Kasumi-1 (cell line): ENCODE data around the gene SCYL1.

ENCODE experiments used
- DNase-seq, 2 experiments: peaks; one replicate each; lab custom pipeline; 2025; lab: John Stamatoyannopoulos, UW

SCYL1 gene

GRCh38 chr11:65524741-65525545 lies at the start of gene SCYL1:
SCYL1 (plus strand) TSS chr11:65525083; CDS start chr11:65525154, 71 bp downstream.
- peak; percentile 62 to 63 for DNase-seq

- no peak for DNase-seq
These were observed 48.2 kb upstream of the SCYL1 start for GRCh38 chr11:65476632-65477148.

GRCh38 chr11:65477149-65477965 lies 47.5 kb upstream of the SCYL1 start:
- peak; percentile 84 to 86 for DNase-seq

GRCh38 chr11:65478388-65479183 lies 46.3 kb upstream of the SCYL1 start:
- DNase-seq = no peak

- DNase-seq = no peak
These were observed 45.4 kb upstream of the SCYL1 start for GRCh38 chr11:65479184-65480145.

GRCh38 chr11:65482306-65482850 lies 42.5 kb upstream of the SCYL1 start:
- DNase-seq = no peak

GRCh38 chr11:65485920-65486219 lies 39.0 kb upstream of the SCYL1 start:
- no peak for DNase-seq

GRCh38 chr11:65486570-65487466 lies 38.1 kb upstream of the SCYL1 start:
- DNase-seq = no peak

- DNase-seq = peak; percentile 65 to 80
These were observed 37.2 kb upstream of the SCYL1 start for GRCh38 chr11:65487467-65488272.

- DNase-seq = no peak
These were observed 36.4 kb upstream of the SCYL1 start for GRCh38 chr11:65488273-65489034.

- no peak for DNase-seq
These were observed 35.7 kb upstream of the SCYL1 start for GRCh38 chr11:65489035-65489705.

- no peak for DNase-seq
These were observed 35.1 kb upstream of the SCYL1 start for GRCh38 chr11:65489706-65490320.

GRCh38 chr11:65491163-65491465 lies 33.8 kb upstream of the SCYL1 start:
- no peak for DNase-seq

GRCh38 chr11:65491614-65492386 lies 33.1 kb upstream of the SCYL1 start:
- no peak for DNase-seq

GRCh38 chr11:65492387-65492636 lies 32.6 kb upstream of the SCYL1 start:
- no peak for DNase-seq

- peak; percentile 67 to 79 for DNase-seq
These were observed 32.1 kb upstream of the SCYL1 start for GRCh38 chr11:65492637-65493366.
